DMS53 (cell line): ENCODE data around the gene MGMT.

ENCODE experiments used
- DNase-seq: peaks from one replicate; lab custom pipeline; 2025; lab: John Stamatoyannopoulos, UW

Gene MGMT

GRCh38 chr10:129622736-129623135, 155.7 kb downstream of the MGMT start:
- no peak for DNase-seq

- DNase-seq, result no peak
Measured at GRCh38 chr10:129624526-129624925, 157.5 kb downstream of the MGMT start.

- no peak for DNase-seq
Measured at GRCh38 chr10:129626309-129626708, 159.3 kb downstream of the MGMT start.

- no peak for DNase-seq
Measured at GRCh38 chr10:129626796-129627435, 159.9 kb downstream of the MGMT start.

- DNase-seq, result no peak
Measured at GRCh38 chr10:129627442-129627841, 160.4 kb downstream of the MGMT start.

- DNase-seq, result no peak
Measured at GRCh38 chr10:129628823-129629222, 161.8 kb downstream of the MGMT start.

- DNase-seq, result no peak
Measured at GRCh38 chr10:129629911-129630310, 162.9 kb downstream of the MGMT start.

GRCh38 chr10:129631006-129631405, 164.0 kb downstream of the MGMT start:
- DNase-seq, result no peak

GRCh38 chr10:129631870-129632623, 165.0 kb downstream of the MGMT start:
- no peak for DNase-seq

GRCh38 chr10:129637010-129637409, 170.0 kb downstream of the MGMT start:
- no peak for DNase-seq

- no peak for DNase-seq
Measured at GRCh38 chr10:129637846-129638245, 170.8 kb downstream of the MGMT start.

GRCh38 chr10:129641351-129641750, 174.3 kb downstream of the MGMT start:
- no peak for DNase-seq

GRCh38 chr10:129641982-129642381, 174.9 kb downstream of the MGMT start:
- DNase-seq, result no peak

GRCh38 chr10:129642427-129642826, 175.4 kb downstream of the MGMT start:
- DNase-seq, result no peak

GRCh38 chr10:129643266-129643665, 176.2 kb downstream of the MGMT start:
- no peak for DNase-seq

GRCh38 chr10:129645487-129645886, 178.4 kb downstream of the MGMT start:
- DNase-seq, result no peak

- no peak for DNase-seq
Measured at GRCh38 chr10:129646973-129647372, 179.9 kb downstream of the MGMT start.

GRCh38 chr10:129647590-129647989, 180.5 kb downstream of the MGMT start:
- no peak for DNase-seq

GRCh38 chr10:129648856-129649255, 181.8 kb downstream of the MGMT start:
- no peak for DNase-seq

GRCh38 chr10:129652021-129652420, 185.0 kb downstream of the MGMT start:
- DNase-seq, result no peak

- no peak for DNase-seq
Measured at GRCh38 chr10:129652521-129653201, 185.6 kb downstream of the MGMT start.

- no peak for DNase-seq
Measured at GRCh38 chr10:129653428-129653827, 186.4 kb downstream of the MGMT start.

- DNase-seq, result no peak
Measured at GRCh38 chr10:129653861-129654260, 186.8 kb downstream of the MGMT start.
